Hepatocyte (in vitro differentiated cells): Measurements from ENCODE around the gene SMPD2.

Experiments used
- EZH2phosphoT487 ChIP-seq: fragments of 200-600 bp; sonication (generic); IDR thresholded peaks from one replicate; pipeline ENCODE4 v1.6.1; 2018; ENCODE audit warnings: antibody characterized with exemption, mild to moderate bottlenecking, low read depth, moderate library complexity; ENCODE audit not compliant: unreplicated experiment, severe bottlenecking
- TF ChIP-seq, protein P1 (sequence below): fragments of 200-600 bp; sonication (generic); IDR thresholded peaks from 2 replicates; pipeline ENCODE4 v1.5.1; 2016; ENCODE audit warnings: antibody characterized with exemption, mild to moderate bottlenecking; ENCODE audit not compliant: poor library complexity

DNA sequence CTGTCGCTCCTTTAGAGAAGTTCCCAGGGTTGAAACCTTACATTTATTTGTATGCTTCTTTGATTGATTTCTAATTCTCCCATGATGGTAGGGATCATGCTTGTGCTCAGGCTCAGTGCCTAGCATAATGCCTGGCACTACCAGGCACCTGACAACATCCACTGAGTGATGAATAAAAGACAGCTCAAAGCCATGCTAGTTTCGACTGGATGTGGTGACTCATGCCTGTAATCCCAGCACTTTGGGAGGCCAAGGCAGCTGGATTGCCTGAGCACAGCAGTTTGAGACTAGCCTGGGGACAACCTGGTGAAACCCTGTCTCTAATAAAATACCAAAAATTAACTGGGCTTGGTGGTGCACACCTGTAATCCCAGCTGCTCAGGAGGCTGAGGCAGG is 46.6 kb upstream of the SMPD2 start:
- TF ChIP-seq, protein P1, sequence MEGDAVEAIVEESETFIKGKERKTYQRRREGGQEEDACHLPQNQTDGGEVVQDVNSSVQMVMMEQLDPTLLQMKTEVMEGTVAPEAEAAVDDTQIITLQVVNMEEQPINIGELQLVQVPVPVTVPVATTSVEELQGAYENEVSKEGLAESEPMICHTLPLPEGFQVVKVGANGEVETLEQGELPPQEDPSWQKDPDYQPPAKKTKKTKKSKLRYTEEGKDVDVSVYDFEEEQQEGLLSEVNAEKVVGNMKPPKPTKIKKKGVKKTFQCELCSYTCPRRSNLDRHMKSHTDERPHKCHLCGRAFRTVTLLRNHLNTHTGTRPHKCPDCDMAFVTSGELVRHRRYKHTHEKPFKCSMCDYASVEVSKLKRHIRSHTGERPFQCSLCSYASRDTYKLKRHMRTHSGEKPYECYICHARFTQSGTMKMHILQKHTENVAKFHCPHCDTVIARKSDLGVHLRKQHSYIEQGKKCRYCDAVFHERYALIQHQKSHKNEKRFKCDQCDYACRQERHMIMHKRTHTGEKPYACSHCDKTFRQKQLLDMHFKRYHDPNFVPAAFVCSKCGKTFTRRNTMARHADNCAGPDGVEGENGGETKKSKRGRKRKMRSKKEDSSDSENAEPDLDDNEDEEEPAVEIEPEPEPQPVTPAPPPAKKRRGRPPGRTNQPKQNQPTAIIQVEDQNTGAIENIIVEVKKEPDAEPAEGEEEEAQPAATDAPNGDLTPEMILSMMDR, result no peak
- no peak for TF ChIP-seq EZH2phosphoT487
